Transverse colon (tissue), 4 donors: ENCODE data around the gene C4orf51. TPM values are rescaled to one million over a fixed set of nuclear protein-coding genes. Genes with fewer than 3 reads are reported as not detected.

Experiments used
- DNase-seq: peaks from one replicate; pipeline ENCODE4 v3.0.0-alpha.2; 2019
- H3K27ac ChIP-seq, 4 donors: fragments of 200-600 bp; sonication (generic); 2 replicates each; pipeline ENCODE4 v1.5.1; 2016 to 2018; ENCODE audit warnings: inconsistent platforms in 4 of 4
- H3K27me3 ChIP-seq: fragments of 200-600 bp; sonication (generic); 2 replicates; pipeline ENCODE4 v1.5.1; 2017; ENCODE audit warnings: inconsistent platforms
- H3K36me3 ChIP-seq, 4 donors: fragments of 200-600 bp; sonication (generic); 2 replicates each; pipeline ENCODE4 v1.5.1; 2017 to 2019; ENCODE audit warnings: inconsistent platforms in 4 of 4
- H3K4me1 ChIP-seq, 4 donors: fragments of 200-600 bp; sonication (generic); 2 replicates each; pipeline ENCODE4 v1.5.1; 2017 to 2020; ENCODE audit warnings: inconsistent platforms in 4 of 4
- H3K4me3 ChIP-seq, 4 donors: fragments of 200-600 bp; sonication (generic); 1 replicate in 1 of 4; 2 replicates in 3 of 4; pipeline versions ENCODE4 v1.5.1 to v1.6.1; 2017 to 2019; ENCODE audit warnings: inconsistent platforms in 4 of 4
- H3K9me3 ChIP-seq, 2 donors: fragments of 200-600 bp; sonication (generic); 2 replicates each; pipeline ENCODE4 v1.5.1; 2017 to 2019; ENCODE audit warnings: inconsistent platforms in 2 of 2
- EP300 ChIP-seq: sonication (generic); formaldehyde crosslinking; IDR thresholded peaks from one replicate; pipeline ENCODE4 v1.6.1; 2017; ENCODE audit warnings: antibody characterized with exemption, low read depth
- POLR2A ChIP-seq: fragments of 450-650 bp; IDR thresholded peaks from one replicate; pipeline ENCODE4 v1.6.1; 2016; ENCODE audit warnings: antibody characterized with exemption, mild to moderate bottlenecking, moderate library complexity
- POLR2AphosphoS5 ChIP-seq, 3 donors: sonication (generic); formaldehyde crosslinking; IDR thresholded peaks; one replicate each; pipeline ENCODE4 v1.6.1; 2016; ENCODE audit warnings: antibody characterized with exemption in 3 of 3
- WGBS, 2 donors: methylation state at CpG; one replicate each; pipeline ENCODE4 v1.1.5; 2018; ENCODE audit warnings: low coverage in 1 of 2; 5-methylcytosine and 5-hydroxymethylcytosine counted together
- in situ Hi-C, 4 donors: fragments of 200-750 bp; cut with MboI; loops; one replicate each; pipeline versions ENCODE4 v1.15.0 to v1.15.1; 2017; ENCODE audit warnings: low sequenced_read_pairs in 3 of 4, low pct_ligation_motif_present in 1 of 4, low pct_unique_long_range_greater_than_20kb in 1 of 4
- intact Hi-C: fragments of 100-400 bp; cut with DNase I; formaldehyde crosslinking; loops from one replicate; pipeline ENCODE4 v1.15.1; 2023; ENCODE audit warnings: low total_unique reads
- total RNA-seq, 4 donors: library from RNA; depleted of rRNA; stranded (reverse); fragments of >200 nt; gene quantifications; one replicate each; pipeline ENCODE4 v1.1.0, GENCODE V29; 2016
- TF ChIP-seq, protein P1 (sequence below), 5 experiments: fragments of 200-600 bp in 3 of 5; fragments of 450-650 bp in 2 of 5; sonication (generic) in 3 of 5; IDR thresholded peaks; 1 replicate in 2 of 5; 2 replicates in 3 of 5; pipeline ENCODE4 v1.5.1; 2016 to 2017; ENCODE audit warnings: antibody characterized with exemption in 5 of 5, inconsistent platforms in 3 of 5, mild to moderate bottlenecking in 2 of 5, moderate library complexity in 1 of 5

Gene C4orf51
- total RNA-seq, 4 donors from 2014 or later, result not detected

DNA sequence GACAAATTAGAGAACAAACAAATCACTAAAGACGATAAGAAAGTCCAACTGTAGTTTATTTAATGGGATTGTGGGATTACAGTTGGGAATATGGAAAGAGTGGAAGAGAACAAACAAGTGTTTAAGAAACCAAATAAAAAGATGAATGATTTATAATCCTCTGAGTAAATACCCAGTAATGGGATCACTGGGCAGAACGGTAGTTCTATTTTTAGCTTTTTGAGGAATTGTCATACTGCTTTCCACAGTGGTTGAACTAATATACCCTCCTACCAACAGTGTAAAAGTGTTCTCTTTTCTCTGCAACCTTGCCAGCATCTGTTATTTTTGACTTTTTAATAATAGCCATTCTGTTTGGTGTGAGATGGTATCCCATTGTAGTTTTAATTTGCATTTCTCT, 15.0 kb downstream of the C4orf51 start:
- Histone ChIP-seq H3K4me1 (no peaks in the 10 kb centered on the region), H3K27me3 (no peaks in the 10 kb centered on the region), H3K4me3 (no peak overlapping the region), H3K36me3 (no peaks in the 10 kb centered on the region), H3K27ac (no peak overlapping the region), H3K9me3 (no peaks in the 10 kb centered on the region)
- TF ChIP-seq, protein P1, sequence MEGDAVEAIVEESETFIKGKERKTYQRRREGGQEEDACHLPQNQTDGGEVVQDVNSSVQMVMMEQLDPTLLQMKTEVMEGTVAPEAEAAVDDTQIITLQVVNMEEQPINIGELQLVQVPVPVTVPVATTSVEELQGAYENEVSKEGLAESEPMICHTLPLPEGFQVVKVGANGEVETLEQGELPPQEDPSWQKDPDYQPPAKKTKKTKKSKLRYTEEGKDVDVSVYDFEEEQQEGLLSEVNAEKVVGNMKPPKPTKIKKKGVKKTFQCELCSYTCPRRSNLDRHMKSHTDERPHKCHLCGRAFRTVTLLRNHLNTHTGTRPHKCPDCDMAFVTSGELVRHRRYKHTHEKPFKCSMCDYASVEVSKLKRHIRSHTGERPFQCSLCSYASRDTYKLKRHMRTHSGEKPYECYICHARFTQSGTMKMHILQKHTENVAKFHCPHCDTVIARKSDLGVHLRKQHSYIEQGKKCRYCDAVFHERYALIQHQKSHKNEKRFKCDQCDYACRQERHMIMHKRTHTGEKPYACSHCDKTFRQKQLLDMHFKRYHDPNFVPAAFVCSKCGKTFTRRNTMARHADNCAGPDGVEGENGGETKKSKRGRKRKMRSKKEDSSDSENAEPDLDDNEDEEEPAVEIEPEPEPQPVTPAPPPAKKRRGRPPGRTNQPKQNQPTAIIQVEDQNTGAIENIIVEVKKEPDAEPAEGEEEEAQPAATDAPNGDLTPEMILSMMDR (IDR thresholded peaks at IDR 0.05), result no peak
- no peak for TF ChIP-seq EP300
- no peak for TF ChIP-seq POLR2AphosphoS5 (IDR thresholded peaks at IDR 0.05)
- TF ChIP-seq POLR2A, result no peak
- in situ Hi-C loops (no loop called here), intact Hi-C loops (no loop called here)
- WGBS, 2 donors, result 22 to 32% methylated on average over 2 of the region's 2 CpGs
- no peak for DNase-seq

DNA sequence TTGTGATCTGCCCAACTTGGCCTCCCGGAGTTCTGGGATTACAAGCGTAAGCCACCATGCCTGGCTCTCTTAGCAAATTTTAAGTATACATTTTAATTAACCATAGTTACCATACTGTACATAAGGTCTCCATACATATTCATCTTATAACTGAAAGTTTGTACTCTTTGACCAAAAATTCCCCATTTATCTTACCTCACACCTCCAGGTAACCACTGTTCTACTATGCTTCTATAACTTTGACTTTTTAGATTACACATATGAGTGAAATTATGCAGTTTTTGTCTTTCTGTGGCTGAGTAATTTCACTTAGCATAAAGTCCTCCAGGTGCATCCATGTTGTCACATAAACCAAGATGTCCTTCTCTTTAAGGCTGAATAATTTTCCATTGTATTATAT, 17.4 kb downstream of the C4orf51 start:
- intact Hi-C loops (no loop called here), in situ Hi-C loops (no loop called here)
- Histone ChIP-seq H3K27me3 (no peaks in the 10 kb centered on the region), H3K9me3 (no peaks in the 10 kb centered on the region), H3K27ac (no peak overlapping the region), H3K4me3 (no peak overlapping the region), H3K36me3 (no peaks in the 10 kb centered on the region), H3K4me1 (no peaks in the 10 kb centered on the region)
- no peak for DNase-seq
- TF ChIP-seq POLR2AphosphoS5 (IDR thresholded peaks at IDR 0.05) (no peak), EP300 (no peak), POLR2A (no peak)
- 92 to 94% methylated on average over 2 of the region's 2 CpGs for WGBS, 2 donors

DNA sequence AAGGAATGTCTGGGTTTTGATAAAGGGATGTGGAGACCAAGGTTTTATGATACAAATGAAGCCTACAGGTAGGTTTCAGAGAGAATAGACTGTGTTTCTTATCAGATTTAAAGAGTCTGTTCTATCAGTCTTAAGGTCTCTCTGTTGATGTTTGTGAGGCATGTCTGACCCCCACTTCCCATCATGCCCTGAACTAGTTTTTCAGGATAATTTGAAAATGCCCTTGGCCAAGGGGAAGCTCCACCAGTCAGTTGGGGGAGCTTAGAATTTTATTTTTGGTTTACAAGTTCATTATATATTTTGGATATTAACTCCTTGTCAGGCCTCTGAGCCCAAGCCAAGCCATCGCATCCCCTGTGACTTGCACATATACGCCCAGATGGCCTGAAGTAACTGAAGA, 18.6 kb downstream of the C4orf51 start:
- Histone ChIP-seq H3K27me3 (no peaks in the 10 kb centered on the region), H3K9me3 (no peaks in the 10 kb centered on the region), H3K4me3 (no peak overlapping the region), H3K27ac (no peak overlapping the region), H3K36me3 (no peaks in the 10 kb centered on the region), H3K4me1 (no peaks in the 10 kb centered on the region)
- intact Hi-C loops, result no loop called here
- DNase-seq, result no peak
- 91 to 94% methylated on average over 2 of the region's 2 CpGs for WGBS, 2 donors
- TF ChIP-seq POLR2AphosphoS5 (IDR thresholded peaks at IDR 0.05) (no peak), EP300 (no peak), POLR2A (no peak)
- TF ChIP-seq, protein P1 (IDR thresholded peaks at IDR 0.05), result no peak
- in situ Hi-C loops, result no loop called here

DNA sequence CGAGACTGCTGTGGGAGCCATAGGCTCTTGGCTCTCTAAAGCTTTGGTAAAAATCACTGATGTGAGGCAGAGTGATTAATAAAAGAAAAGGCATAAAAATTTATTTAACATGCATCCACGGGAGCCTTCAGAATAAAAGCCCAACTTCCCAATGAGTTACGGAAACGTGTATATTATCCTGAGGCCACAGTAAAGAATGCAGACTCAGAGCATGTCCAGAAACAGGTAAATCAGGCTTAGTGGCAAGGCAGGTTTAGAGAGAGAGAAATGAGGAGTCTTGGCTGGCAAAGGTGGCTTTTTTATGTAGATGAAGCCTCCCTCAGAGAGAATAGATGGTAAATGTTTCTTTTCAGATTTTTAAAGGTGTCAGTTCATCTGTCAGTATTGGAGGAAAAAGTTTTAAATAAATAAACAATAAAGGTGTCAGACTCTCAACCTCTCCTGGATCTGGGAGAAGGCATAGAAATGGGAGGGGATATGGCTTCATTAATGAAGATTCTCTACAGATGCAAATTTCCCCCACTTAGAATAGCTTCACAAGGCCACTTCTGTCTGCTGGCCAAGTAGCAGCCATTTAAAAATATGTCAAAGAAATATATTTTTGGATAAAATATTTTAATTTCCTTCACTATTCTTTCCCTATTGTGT, 24.0 kb downstream of the C4orf51 start:
- Histone ChIP-seq H3K36me3 (no peaks in the 10 kb centered on the region), H3K9me3 (no peaks in the 10 kb centered on the region), H3K27ac (no peak overlapping the region), H3K4me3 (no peak overlapping the region), H3K27me3 (no peaks in the 10 kb centered on the region), H3K4me1 (no peaks in the 10 kb centered on the region)
- 68 to 90% methylated on average over 4 of the region's 4 CpGs for WGBS, 2 donors
- intact Hi-C loops (no loop called here), in situ Hi-C loops (no loop called here)
- DNase-seq, result no peak
- TF ChIP-seq POLR2A (no peak), EP300 (no peak), POLR2AphosphoS5 (IDR thresholded peaks at IDR 0.05) (no peak)
- TF ChIP-seq, protein P1 (IDR thresholded peaks at IDR 0.05), result no peak

DNA sequence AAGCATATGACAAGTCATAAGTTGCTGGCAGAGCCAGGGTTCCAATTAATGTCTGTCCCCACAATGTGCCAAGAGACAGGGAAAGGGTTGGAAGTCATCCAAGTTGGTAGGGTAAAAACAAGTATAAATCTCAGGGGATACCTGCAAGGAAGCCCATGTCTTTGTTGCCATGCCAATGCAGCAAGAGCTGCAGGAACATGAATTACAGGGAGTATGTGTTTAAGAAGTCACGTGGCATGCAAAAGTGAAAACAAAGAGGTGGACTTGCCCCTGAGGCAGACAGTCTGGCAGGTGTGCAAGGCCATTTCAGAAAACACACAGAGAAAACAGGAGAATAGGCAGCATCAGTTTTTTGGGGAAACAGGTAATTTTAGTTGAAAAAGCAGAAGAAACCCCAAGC, 29.4 kb downstream of the C4orf51 start:
- Histone ChIP-seq H3K27ac (no peak overlapping the region), H3K4me1 (no peaks in the 10 kb centered on the region), H3K4me3 (no peak overlapping the region), H3K9me3 (peaks cover 0 to 11% of the 10 kb centered on the region in 2 donors), H3K27me3 (no peaks in the 10 kb centered on the region), H3K36me3 (no peaks in the 10 kb centered on the region)
- WGBS, 2 donors, result 56% methylated on average over 1 of the region's 1 CpG; no CpG with 5 or more reads in 1 of the 2 donors
- TF ChIP-seq EP300 (no peak), POLR2AphosphoS5 (IDR thresholded peaks at IDR 0.05) (no peak), POLR2A (no peak)
- TF ChIP-seq, protein P1 (IDR thresholded peaks at IDR 0.05), result no peak
- intact Hi-C loops (no loop called here), in situ Hi-C loops (no loop called here)
- no peak for DNase-seq
